ENCODE results near the gene STAMBP. TPM values are rescaled to one million over a fixed set of nuclear protein-coding genes. Genes with fewer than 3 reads are reported as not detected.
A peak's percentile ranks its signal among the peaks of the same experiment; 100 is the strongest.
"Not testable (repeated sequence)": the region's sequence is repeated elsewhere in the genome, so short reads cannot be mapped to it uniquely, and the experiment has no call there.

STAMBP gene
- total RNA-seq, 1 donor from 2014 or later: 27.7 TPM

DNA sequence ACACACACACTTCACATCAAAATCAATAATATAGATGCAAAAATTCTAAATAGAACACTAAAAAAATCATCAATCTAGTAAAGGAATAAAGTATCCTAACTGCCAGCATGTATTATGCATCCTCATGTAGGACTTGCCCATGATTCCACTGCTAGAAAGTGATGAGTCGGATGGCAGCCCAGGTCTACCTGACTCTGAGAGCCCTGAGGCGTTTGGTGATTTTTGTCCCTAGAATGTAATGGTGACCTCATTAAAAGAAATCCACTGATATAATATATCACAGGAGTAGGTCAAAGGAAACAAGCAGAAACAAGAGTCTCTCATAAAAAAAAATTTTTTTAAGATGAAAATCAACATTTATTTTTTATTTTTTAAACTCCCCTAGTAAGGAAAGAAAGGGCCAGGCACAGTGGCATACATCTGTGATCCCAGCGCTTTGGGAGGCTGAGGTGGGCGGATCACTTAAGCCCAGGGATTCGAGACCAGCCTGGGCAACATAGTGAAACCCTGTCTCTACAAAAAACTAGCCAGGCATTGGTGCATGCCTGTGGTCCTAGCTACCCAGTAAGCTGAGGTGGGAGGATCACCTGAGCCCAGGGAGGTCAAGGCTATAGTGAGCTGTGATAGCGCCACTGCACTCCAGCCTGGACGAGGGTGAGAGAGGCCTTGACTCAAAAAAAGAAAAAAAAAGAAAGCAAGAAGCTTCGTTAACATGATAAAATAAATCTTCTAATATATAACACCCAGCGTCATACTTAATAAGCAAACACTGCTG is 39.6 kb downstream of the STAMBP start:
- no peak for ATAC-seq (ENCODE audit: poor library complexity)
- DNase-seq: no peak
- intact Hi-C loops (cut with DNase I): no loop called here

DNA sequence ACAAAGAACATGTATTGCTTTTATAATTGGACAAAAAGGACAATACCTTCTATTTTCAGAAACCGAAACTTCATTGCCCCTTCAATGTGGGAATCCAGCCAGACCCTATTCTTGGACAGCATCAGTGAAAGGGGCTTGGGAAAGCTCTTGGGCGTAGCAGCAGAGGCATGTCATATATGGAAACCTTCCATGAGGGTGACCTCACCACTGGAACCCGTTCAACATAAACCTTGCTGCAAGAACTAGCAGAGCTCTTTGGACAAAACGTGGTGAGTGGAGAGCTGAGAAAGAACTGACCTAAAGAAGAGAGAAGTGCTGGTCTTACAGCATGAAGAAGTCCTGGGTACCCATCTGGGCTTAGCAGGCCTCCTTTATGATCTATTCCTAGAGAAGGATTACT is 41.3 kb downstream of the STAMBP start:
- peak; percentile 96 for ATAC-seq (ENCODE audit: poor library complexity)
- peak; percentile 57 for DNase-seq
- intact Hi-C loops (cut with DNase I): no loop called here

DNA sequence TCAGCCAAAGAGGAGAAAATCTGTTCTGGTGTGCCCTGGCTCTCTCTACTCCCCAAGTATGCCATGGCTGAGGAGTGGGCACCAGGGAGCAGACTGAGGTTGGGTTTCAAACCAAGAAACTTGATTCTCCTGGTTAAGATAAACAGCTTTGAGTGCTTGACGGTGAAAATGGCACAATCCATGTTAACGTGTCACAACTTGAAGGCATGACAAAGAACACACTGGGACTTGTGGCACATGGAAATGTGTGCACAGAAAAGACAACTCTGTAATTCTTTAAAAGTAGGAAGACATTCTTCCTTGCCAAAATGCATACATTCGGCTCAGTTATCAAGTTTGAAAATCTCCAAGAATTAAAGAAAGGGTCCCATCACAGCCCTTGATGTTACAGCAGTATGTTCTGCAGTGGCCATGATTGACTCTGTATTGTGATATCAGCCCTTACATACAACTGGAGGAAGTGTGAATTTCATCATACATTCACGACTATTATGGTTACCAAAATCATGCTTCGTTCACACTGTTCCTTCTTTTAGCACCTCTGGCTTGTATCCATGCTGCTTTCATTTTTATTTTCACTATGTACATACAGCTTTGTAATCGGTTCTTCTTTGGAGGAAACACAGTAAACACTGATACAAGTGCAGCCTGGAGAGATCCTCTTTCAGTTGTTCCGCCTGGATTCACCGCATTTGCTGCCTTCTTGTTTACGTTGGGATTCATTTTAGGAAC is 48.5 kb downstream of the STAMBP start:
- peak; percentile 55 for ATAC-seq (ENCODE audit: poor library complexity)
- no peak for DNase-seq
- intact Hi-C loops (cut with DNase I): no loop called here

DNA sequence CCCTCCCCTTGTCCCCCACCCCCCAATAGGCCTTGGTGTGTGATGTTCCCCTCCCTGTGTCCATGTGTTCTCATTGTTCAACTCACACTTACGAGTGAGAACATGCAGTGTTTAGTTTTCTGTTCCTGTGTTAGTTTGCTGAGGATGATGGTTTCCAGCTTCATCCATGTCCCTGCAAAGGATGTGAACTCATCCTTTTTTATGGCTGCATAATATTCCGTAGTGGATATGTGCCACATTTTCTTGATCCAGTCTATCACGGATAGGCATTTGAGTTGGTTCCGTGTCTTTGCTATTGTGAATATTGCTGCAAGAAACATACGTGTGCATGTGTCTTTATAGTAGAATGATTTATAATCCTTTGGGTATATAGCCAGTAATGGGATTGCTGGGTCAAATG is 49.2 kb downstream of the STAMBP start:
- DNase-seq; intact Hi-C loops (cut with DNase I); ATAC-seq (ENCODE audit: poor library complexity): not testable (repeated sequence)

DNA sequence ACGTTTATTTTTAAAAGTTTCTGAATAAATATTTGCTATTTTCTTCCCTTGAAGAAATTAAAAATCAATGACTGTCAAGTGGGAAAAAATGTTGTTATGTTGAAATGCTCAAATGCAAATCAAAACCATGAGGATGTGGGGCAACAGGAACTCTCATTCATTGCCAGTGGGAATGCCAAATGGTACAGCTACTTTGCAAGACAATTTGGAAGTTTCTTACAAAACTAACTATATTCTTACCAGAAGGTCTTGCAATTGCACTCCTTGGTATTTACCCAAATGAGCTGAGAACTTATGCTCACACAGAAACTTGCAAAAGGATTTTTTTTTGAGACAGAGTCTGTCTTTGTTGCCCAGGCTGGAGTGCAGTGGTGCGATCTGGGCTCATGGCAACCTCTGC is 56.6 kb downstream of the STAMBP start:
- DNase-seq (no peak), ATAC-seq (ENCODE audit: poor library complexity) (no peak)
- intact Hi-C loops (cut with DNase I): no loop called here

DNA sequence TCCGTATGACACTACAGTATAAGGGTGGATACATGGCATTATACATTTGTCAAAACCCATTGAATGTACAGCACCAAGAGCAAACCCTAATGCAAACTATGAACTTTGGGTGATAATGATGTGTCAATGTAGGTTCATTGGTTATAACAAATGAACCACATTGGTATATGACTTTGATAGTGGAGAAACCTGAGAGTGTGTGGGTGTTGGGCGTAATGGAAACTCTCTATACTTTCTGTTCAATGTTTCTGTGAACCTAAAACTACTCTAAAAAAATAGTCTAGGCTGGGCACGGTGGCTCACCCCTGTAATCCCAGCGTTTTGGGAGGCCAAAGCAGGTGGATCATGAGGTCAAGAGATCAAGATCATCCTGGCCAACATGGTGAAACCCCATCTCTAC is 57.6 kb downstream of the STAMBP start:
- DNase-seq (no peak), ATAC-seq (ENCODE audit: poor library complexity) (no peak)
- intact Hi-C loops (cut with DNase I): no loop called here

DNA sequence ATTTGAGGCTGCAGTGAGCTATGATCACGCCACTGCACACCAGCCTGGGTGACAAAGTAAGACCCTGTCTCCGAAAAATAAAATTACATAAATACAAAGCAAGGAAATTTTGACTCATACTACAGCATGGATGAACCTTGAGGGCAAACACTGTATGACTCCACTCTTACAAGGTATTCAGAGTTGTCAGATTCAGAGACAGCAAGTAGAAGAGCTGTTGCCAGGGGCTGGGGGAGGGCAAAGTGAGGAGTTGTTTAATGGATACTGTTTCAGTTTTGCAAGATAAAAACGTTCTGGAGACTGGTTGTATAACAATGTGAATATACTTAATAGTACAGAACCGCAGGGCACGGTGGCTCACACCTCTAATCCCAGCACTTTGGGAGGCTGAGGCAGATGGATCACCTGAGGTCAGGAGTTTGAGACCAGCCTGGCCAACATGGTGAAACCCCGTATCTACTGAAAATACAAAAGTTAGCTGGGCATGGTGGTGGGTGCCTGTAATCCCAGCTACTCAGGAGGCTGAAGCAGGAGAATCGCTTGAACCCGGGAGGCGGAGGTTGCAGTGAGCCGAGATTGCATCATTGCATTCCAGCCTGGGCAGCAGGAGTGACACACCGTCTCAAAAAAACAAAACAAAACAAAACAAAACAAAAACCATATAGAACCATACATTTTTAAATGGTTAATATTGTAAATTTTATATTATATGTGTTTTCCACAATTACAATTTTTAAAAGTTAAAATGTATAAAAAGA is 59.0 kb downstream of the STAMBP start:
- intact Hi-C loops (cut with DNase I); ATAC-seq (ENCODE audit: poor library complexity); DNase-seq: not testable (repeated sequence)

DNA sequence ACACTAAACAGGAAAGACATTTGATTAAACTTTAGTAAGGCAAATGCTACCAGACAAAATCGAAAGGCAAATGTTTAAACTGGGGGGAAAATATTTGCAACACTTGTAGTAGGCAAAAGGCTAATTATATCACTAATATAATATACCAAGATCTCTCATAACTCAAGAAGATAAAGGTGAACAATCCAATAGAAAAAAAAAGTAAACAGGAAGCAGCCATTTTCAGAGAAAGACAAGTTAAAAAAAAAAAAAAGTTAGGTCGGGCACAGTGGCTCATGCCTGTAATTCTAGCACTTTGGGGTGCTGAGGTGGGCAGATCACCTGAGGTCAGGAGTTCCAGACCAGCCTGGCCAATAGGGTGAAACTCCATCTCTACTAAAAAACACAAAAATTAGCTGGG is 59.6 kb downstream of the STAMBP start:
- ATAC-seq (ENCODE audit: poor library complexity): no peak
- intact Hi-C loops (cut with DNase I): no loop called here
- DNase-seq: no peak

DNA sequence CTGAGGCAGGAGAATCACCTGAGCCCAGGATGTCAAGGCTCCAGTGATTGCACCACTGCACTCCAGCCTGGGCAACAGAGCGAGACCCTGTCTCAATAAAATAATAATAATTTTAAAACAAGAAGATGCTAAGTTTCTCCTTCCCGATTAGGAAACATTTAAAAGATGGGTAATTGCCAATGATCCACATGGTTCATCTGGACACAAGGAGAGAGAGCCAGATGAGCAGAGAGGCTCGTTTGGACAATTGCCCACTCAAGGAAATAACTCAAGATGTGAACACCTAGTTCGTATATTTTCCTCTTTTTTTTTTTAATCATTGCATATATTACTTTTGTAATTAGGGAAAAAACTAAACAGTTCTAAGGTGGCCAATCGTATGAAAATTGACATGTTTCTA is 60.4 kb downstream of the STAMBP start:
- ATAC-seq (ENCODE audit: poor library complexity): no peak
- no peak for DNase-seq

DNA sequence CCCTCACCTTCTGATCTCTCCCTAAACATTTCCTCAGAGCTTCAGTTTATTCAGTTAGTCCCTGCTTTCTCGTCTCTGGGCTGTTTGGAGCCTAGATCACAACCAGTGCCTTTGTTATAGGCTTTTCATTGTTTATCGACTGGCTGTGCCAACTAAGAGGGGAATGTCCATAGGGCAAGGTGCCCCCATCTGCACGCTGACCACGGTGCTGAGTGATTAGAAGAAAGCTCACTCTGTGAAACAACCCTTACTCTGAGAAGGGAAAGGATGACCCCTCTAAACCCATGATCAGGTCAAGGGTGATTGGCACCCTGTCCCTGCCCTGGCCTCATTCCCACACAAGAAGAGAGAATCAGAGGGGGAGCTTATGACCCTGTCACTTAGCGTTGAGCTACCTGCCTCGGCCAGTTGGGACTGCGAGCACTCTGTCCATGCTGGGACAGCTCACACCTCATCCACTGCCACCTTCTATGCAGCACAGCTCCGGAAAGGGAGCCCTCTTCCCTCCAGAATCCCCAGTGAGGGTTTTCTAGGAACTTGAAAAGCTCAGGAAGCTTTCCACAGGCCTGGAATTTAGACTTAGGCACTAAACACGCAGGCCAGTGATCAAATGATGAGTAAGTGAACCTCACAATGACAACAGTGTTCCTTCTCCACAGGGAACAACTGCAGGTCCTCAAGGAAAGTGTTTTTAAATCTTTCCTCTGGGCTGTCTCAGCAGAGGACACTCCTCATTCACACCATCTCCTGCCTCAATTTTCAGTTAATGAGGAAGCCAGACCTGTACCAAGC is 61.7 kb downstream of the STAMBP start:
- intact Hi-C loops (cut with DNase I): no loop called here
- DNase-seq (no peak), ATAC-seq (ENCODE audit: poor library complexity) (no peak)

More for the DNA sequence above, 60.4 kb downstream of the STAMBP start:
- intact Hi-C loops (cut with DNase I): no loop called here

DNA sequence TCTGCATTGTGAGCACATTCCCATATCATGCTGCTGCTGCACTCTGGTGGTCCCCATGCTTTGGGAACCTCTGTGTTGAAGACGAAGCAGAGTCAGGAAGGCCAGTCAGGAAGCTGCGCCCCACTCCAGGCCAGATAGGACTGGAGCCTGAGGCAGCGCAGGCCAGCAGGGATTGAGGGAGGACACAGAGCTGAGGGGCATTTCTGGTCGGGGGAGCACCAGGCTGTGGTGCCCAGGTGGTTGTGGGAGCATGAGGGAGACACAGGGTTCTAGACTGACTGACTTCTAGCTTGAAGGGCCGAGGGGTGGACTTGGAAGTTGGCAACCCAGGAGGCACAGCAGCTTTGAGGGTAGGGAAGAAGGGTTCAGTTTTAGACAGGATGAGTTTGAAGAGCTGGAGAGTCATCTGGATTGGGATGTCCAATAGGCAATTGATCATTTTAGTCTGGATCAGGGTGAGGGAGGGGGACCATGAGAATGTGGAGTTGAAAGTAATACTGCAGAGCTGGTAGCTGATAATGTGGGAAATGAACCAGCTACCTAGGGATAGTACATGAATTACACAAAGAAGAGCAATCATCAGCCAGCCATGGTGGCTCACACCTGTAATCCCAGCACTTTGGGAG is 62.6 kb downstream of the STAMBP start:
- DNase-seq (no peak), ATAC-seq (ENCODE audit: poor library complexity) (no peak)
- intact Hi-C loops (cut with DNase I): no loop called here

DNA sequence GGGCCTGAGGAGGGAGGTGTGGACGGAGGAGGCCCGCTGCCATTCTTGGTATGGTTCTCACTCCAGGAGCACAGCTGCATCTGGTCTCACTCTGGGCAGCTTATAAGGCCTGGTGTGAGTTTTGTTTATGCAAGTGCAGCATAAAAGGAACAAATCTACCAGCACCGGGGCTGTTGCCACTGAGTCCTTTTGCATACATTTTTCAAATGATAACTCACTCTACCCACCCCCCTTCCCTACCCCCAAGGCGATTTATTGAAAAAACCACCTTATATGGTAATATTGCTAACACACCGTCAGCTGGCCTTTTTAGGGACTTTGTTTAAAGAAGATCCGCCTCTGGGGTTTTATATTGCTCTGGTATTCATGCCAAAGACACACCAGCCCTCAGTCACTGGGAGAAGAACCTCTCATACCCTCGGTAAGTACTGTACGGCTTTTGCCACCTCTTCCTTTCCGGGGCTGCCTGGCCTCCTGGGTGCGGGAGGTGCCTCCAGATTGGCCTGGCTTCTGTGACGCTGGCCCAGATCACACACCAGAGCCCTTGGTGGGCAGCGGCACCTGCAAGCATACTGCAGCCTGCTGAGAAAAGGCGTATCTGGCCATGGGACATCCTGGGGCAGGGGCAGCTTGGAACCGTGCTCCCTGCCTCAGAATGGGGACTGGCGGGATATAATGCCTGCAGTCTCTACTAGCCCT is 64.0 kb downstream of the STAMBP start, which contains the start of gene ACTG2:
Gene ACTG2 (plus strand): TSS at position 378 of the 699 bp plus-strand sequence. CDS start 8,304 bp downstream, outside the sequence.
- intact Hi-C loops (cut with DNase I): no loop called here
- no peak for DNase-seq
- no peak for ATAC-seq (ENCODE audit: poor library complexity)

DNA sequence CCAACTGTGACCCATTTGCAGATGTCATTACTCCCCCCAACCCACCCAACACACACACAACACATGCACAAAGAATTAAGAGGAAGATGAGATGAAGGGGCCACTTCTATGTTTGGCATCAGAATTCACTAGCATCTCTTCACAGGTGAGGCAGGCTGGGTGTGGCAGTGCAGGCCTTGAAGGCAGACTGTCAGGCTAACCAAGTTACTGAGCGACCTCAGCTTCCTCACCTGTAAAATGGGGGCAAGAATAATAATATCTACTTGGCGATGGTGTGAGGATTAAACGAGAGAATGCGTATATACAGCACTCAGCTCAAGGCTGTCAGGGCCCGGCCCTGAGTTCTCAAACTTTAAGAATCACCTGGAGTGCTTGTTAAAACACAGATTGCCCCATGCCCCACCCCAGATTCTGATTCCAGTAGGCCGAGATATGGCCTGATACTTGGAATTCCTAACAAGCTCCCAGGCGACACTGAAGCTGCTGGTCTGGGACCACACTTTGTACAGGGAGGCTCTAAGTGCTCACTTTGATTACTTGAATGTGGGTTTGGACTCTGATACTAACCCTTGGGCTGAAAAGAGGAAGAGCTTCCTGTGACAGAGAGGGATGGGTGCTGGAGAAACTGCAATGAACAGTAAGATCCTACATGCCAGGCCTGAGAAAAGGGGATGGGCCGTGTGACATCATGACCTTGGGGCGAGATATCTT is 65.2 kb downstream of the STAMBP start:
- ATAC-seq (ENCODE audit: poor library complexity) (no peak), DNase-seq (no peak)
- intact Hi-C loops (cut with DNase I): no loop called here

DNA sequence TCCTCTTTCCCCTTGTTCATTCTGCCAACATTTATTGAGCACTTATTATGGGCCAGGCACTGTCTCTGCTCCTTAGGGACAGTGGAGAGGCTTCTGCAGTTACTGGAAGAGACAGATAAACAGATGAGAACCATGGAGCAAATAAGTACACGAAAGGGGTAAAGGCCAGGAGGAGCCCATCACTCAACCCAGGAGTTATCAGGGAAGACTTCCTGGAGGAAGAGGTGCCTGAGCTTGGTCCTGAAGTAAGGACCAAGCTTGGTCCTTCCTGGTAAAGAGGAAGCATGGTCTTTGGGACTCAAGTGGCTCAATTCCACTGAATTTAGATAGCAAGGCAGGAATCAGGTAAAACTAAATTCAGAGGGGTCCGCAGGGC is 65.7 kb downstream of the STAMBP start:
- ATAC-seq (ENCODE audit: poor library complexity) (no peak), DNase-seq (no peak)
- intact Hi-C loops (cut with DNase I): no loop called here

DNA sequence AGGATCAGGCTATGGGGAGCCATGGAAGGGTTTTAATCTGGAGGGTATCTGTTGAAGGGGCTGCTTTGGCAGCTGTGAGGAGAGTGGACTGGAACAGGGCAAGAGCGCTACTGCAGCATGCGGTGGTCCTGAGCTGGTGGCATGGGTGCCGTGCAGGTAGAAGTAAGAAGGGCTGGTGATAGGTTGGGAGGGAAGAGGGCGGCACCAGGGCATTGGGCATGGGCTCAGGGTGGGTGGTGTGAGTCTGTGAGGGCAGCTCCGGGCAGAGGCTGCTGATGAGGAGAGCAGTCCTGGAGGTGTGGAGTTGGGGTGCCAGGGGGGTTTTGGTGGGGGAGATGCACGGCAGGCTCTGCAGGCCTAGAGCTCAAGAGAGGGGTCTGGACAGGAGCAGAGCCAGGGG is 66.1 kb downstream of the STAMBP start:
- DNase-seq (no peak), ATAC-seq (ENCODE audit: poor library complexity) (no peak)
- intact Hi-C loops (cut with DNase I): no loop called here

DNA sequence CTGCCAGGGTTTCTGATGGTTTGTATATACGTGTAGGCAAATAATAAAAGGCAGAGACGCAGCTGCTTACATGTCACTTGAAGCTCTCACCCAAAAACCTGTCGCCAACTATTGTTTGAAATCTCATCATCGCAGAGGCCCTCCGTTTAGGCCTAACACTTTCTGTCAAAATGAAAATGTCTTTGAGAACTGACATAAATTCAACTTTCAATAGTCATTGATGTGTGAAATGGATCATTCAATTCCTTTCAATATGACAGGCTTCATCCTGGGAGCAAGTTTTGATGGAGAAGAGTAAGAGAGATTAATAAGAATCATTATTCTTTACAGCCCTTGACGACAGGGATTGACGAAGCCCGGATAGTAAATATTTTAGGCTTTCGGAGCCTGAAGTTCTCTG is 66.7 kb downstream of the STAMBP start:
- intact Hi-C loops (cut with DNase I): no loop called here
- no peak for ATAC-seq (ENCODE audit: poor library complexity)
- no peak for DNase-seq
